Testis (tissue), 3 donors: ENCODE measurements around the gene ACBD6. TPM values are rescaled to one million over a fixed set of nuclear protein-coding genes. Genes with fewer than 3 reads are reported as not detected.
A peak's percentile ranks its signal among the peaks of the same experiment; 100 is the strongest.

Experiments
- DNase-seq: peaks from one replicate; pipeline ENCODE4 v3.0.0-alpha.2; 2019
- H3K27ac ChIP-seq, 2 donors: fragments of 200-600 bp; sonication (generic); one replicate each; pipeline ENCODE4 v1.5.1; 2019
- H3K27me3 ChIP-seq: fragments of 200-600 bp; sonication (generic); one replicate; pipeline ENCODE4 v1.5.1; 2019
- H3K36me3 ChIP-seq: fragments of 200-600 bp; sonication (generic); one replicate; pipeline ENCODE4 v1.5.1; 2017; ENCODE audit warnings: low read depth; ENCODE audit errors: missing control alignments
- H3K4me1 ChIP-seq: fragments of 200-600 bp; sonication (generic); one replicate; pipeline ENCODE4 v1.5.1; 2019
- H3K4me3 ChIP-seq, 2 donors: fragments of 200-600 bp; sonication (generic); one replicate each; pipeline ENCODE4 v1.5.1; 2017 to 2019
- H3K9me3 ChIP-seq: fragments of 200-600 bp; sonication (generic); one replicate; pipeline ENCODE4 v1.5.1; 2017
- CTCF ChIP-seq, 3 experiments: fragments of 450-650 bp in 2 of 3; fragments of 200-600 bp in 1 of 3; sonication (generic) in 1 of 3; IDR thresholded peaks; one replicate each; pipeline ENCODE4 v1.5.1; 2016 to 2019; ENCODE audit warnings: antibody characterized with exemption in 3 of 3, mild to moderate bottlenecking in 2 of 3, moderate library complexity in 1 of 3
- POLR2A ChIP-seq: fragments of 450-650 bp; IDR thresholded peaks from one replicate; pipeline ENCODE4 v1.6.1; 2017; ENCODE audit warnings: antibody characterized with exemption, mild to moderate bottlenecking, moderate library complexity
- WGBS, 2 donors: methylation state at CpG; one replicate each; pipeline ENCODE4 v1.1.5; 2018; 5-methylcytosine and 5-hydroxymethylcytosine counted together
- intact Hi-C: fragments of 100-400 bp; cut with DNase I; formaldehyde crosslinking; loops from one replicate; pipeline ENCODE4 v1.15.1; 2023; ENCODE audit warnings: low total_unique reads
- polyA plus RNA-seq: library from polyadenylated mRNA; stranded (reverse); fragments of 350-450 nt; fragmentation: Illumina TruSeq; extraction: RNeasy Lipid Tissue Mini Kit (QIAGEN cat#74804); gene quantifications from one replicate; pipeline ENCODE4 v1.2.3, GENCODE V29; 2014; ENCODE audit warnings: low read depth, low replicate concordance; ENCODE audit not compliant: insufficient read depth
- total RNA-seq, 2 donors: library from RNA; depleted of rRNA; stranded (reverse); fragments of >200 nt; gene quantifications; one replicate each; pipeline ENCODE4 v1.2.3, GENCODE V29; 2016

ACBD6 gene
- total and polyA plus RNA-seq, 3 donors from 2014 or later = 61.9 to 102 (median 97.2) TPM

- no peak for TF ChIP-seq POLR2A
- TF ChIP-seq CTCF (IDR thresholded peaks at IDR 0.05) = no peak
- Histone ChIP-seq H3K4me1 (peaks cover 19% of the 10 kb centered on the region), H3K4me3 (peak overlapping the region; percentile 80 to 97), H3K36me3 (no peaks in the 10 kb centered on the region), H3K27me3 (no peaks in the 10 kb centered on the region), H3K27ac (peak overlapping the region; percentile 95 to 96), H3K9me3 (no peaks in the 10 kb centered on the region)
- intact Hi-C loops = no loop called here
- DNase-seq = no peak
- WGBS, 2 donors = 0 to 1% methylated on average over 5 to 17 of the region's 18 CpGs
These were observed 464 bp downstream of the ACBD6 start for GRCh38 chr1:180501865-180502360.

- no peak for DNase-seq
- 56 to 59% methylated on average over 2 of the region's 2 CpGs for WGBS, 2 donors
- intact Hi-C loops = no loop called here
- H3K4me1 ChIP-seq = peaks cover 15% of the 10 kb centered on the region
- H3K27ac ChIP-seq = no peak overlapping the region
- no peaks in the 10 kb centered on the region for H3K27me3 ChIP-seq
- no peak for TF ChIP-seq CTCF (IDR thresholded peaks at IDR 0.05)
- TF ChIP-seq POLR2A = no peak
- H3K4me3 ChIP-seq = no peak overlapping the region
- H3K36me3 ChIP-seq = no peaks in the 10 kb centered on the region
- no peaks in the 10 kb centered on the region for H3K9me3 ChIP-seq
These were observed 1.7 kb downstream of the ACBD6 start for GRCh38 chr1:180500689-180501088.

- Histone ChIP-seq H3K4me3 (no peak overlapping the region), H3K9me3 (no peaks in the 10 kb centered on the region), H3K36me3 (no peaks in the 10 kb centered on the region), H3K27ac (no peak overlapping the region), H3K27me3 (no peaks in the 10 kb centered on the region), H3K4me1 (peaks cover 9% of the 10 kb centered on the region)
- no peak for DNase-seq
- TF ChIP-seq POLR2A = no peak
- TF ChIP-seq CTCF (IDR thresholded peaks at IDR 0.05) = no peak
- 94 to 98% methylated on average over 4 of the region's 4 CpGs for WGBS, 2 donors
- intact Hi-C loops = no loop called here
These were observed 3.8 kb downstream of the ACBD6 start for GRCh38 chr1:180498594-180498993.

GRCh38 chr1:180497826-180498225 lies 4.6 kb downstream of the ACBD6 start:
- TF ChIP-seq POLR2A (no peak), CTCF (IDR thresholded peaks at IDR 0.05) (no peak)
- no peak for DNase-seq
- intact Hi-C loops = no loop called here
- WGBS, 2 donors = 73 to 75% methylated on average over 3 of the region's 3 CpGs
- Histone ChIP-seq H3K27me3 (no peaks in the 10 kb centered on the region), H3K27ac (no peak overlapping the region), H3K9me3 (no peaks in the 10 kb centered on the region), H3K36me3 (no peaks in the 10 kb centered on the region), H3K4me1 (peaks cover 5% of the 10 kb centered on the region), H3K4me3 (no peak overlapping the region)

GRCh38 chr1:180494370-180494769 lies 8.0 kb downstream of the ACBD6 start:
- Histone ChIP-seq H3K4me3 (no peak overlapping the region), H3K27me3 (no peaks in the 10 kb centered on the region), H3K9me3 (no peaks in the 10 kb centered on the region), H3K36me3 (no peaks in the 10 kb centered on the region), H3K4me1 (no peaks in the 10 kb centered on the region), H3K27ac (no peak overlapping the region)
- DNase-seq = no peak
- intact Hi-C loops = no loop called here
- TF ChIP-seq POLR2A (no peak), CTCF (IDR thresholded peaks at IDR 0.05) (no peak)
- WGBS, 2 donors = 77 to 80% methylated on average over 2 of the region's 2 CpGs
